Measurements from ENCODE around the gene EARS2. TPM values are rescaled to one million over a fixed set of nuclear protein-coding genes. Genes with fewer than 3 reads are reported as not detected.

EARS2 gene
- total and polyA plus RNA-seq, 9 of the 15 experiments (the other 6 are each of a cell fraction or from before 2014, with no cell fraction given), result 17.6 to 58.6 (median 36.3) TPM

DNA sequence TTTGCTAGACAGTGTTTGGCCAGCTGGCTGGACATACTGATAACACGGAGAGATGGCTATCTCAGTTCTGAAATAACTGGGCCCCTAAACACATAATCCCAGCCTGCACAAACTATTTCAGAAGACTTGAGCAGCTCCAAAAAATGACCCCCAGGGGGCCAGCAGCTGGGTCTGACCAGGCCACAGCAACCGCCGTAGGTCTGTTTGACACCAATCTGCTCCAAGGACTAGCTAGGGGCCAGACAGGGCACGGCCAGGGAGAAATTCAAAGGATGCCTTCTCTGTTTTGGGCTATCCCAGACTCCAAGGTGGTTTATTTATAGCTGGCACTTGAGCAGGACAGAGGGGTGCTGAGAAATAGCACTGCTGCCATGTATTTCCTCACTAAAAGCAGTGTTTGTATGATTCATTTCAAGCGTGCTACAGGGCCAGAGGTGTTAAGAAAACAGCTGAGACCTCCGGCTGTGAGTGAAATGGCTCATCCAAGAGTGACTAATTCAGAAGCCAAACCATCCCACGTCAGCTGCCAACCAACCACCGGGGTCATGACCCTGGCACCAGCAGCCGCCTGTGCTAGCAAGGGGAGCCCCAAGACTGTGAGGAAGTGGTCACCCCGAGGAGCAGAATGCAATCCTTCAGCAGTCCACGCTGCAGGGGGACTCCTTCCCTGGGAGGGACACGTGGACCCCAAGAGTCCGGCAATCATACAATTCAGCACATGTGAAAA is 52.5 kb downstream of the EARS2 start (continued):
- TF ChIP-seq IRF1 (CRISPR knock-in tag; IDR thresholded peaks at IDR 0.05; ENCODE audit: borderline replicate concordance), result no peak
- no peak for TF ChIP-seq FOXJ2 (tag; IDR thresholded peaks at IDR 0.05)
- TF ChIP-seq TBP (optimal IDR thresholded peaks at IDR 0.05; ENCODE audit: low read depth, low read length), result no peak
- no peak for TF ChIP-seq NR3C1 (CRISPR knock-in tag; IDR thresholded peaks at IDR 0.05)
- no peak for TF ChIP-seq RB1 (IDR thresholded peaks at IDR 0.05; ENCODE audit: low read depth)
- no peak for TF ChIP-seq ZNF699 (CRISPR knock-in tag; IDR thresholded peaks at IDR 0.05; ENCODE audit: insufficient replicate concordance)
- no peak for TF ChIP-seq ZNF239 (CRISPR knock-in tag; IDR thresholded peaks at IDR 0.05)
- TF ChIP-seq ZEB2 (IDR thresholded peaks at IDR 0.05), result no peak
- TF ChIP-seq, protein P1, sequence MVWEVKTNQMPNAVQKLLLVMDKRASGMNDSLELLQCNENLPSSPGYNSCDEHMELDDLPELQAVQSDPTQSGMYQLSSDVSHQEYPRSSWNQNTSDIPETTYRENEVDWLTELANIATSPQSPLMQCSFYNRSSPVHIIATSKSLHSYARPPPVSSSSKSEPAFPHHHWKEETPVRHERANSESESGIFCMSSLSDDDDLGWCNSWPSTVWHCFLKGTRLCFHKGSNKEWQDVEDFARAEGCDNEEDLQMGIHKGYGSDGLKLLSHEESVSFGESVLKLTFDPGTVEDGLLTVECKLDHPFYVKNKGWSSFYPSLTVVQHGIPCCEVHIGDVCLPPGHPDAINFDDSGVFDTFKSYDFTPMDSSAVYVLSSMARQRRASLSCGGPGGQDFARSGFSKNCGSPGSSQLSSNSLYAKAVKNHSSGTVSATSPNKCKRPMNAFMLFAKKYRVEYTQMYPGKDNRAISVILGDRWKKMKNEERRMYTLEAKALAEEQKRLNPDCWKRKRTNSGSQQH (CRISPR knock-in tag; IDR thresholded peaks at IDR 0.05), result no peak
- TF ChIP-seq ZNF436 (CRISPR knock-in tag; IDR thresholded peaks at IDR 0.05), result no peak
- no peak for TF ChIP-seq MIER1 (IDR thresholded peaks at IDR 0.05; ENCODE audit: low read depth)
- TF ChIP-seq, protein P2, sequence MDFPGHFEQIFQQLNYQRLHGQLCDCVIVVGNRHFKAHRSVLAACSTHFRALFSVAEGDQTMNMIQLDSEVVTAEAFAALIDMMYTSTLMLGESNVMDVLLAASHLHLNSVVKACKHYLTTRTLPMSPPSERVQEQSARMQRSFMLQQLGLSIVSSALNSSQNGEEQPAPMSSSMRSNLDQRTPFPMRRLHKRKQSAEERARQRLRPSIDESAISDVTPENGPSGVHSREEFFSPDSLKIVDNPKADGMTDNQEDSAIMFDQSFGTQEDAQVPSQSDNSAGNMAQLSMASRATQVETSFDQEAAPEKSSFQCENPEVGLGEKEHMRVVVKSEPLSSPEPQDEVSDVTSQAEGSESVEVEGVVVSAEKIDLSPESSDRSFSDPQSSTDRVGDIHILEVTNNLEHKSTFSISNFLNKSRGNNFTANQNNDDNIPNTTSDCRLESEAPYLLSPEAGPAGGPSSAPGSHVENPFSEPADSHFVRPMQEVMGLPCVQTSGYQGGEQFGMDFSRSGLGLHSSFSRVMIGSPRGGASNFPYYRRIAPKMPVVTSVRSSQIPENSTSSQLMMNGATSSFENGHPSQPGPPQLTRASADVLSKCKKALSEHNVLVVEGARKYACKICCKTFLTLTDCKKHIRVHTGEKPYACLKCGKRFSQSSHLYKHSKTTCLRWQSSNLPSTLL (IDR thresholded peaks at IDR 0.05), result no peak
- TF ChIP-seq, protein P3, sequence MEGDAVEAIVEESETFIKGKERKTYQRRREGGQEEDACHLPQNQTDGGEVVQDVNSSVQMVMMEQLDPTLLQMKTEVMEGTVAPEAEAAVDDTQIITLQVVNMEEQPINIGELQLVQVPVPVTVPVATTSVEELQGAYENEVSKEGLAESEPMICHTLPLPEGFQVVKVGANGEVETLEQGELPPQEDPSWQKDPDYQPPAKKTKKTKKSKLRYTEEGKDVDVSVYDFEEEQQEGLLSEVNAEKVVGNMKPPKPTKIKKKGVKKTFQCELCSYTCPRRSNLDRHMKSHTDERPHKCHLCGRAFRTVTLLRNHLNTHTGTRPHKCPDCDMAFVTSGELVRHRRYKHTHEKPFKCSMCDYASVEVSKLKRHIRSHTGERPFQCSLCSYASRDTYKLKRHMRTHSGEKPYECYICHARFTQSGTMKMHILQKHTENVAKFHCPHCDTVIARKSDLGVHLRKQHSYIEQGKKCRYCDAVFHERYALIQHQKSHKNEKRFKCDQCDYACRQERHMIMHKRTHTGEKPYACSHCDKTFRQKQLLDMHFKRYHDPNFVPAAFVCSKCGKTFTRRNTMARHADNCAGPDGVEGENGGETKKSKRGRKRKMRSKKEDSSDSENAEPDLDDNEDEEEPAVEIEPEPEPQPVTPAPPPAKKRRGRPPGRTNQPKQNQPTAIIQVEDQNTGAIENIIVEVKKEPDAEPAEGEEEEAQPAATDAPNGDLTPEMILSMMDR (IDR thresholded peaks at IDR 0.05 in 2 of 3, conservative IDR thresholded peaks at IDR 0.05 in 1 of 3; ENCODE audit: insufficient read depth in 2 of 3, low read depth in 1 of 3, low read length in 3 of 3), result peak in 2 of 3 experiments; percentile 16 to 21; a peak in 2 of 6 replicates
- TF ChIP-seq BRF2 (IDR thresholded peaks at IDR 0.05; ENCODE audit: borderline replicate concordance, insufficient read depth, insufficient read length), result no peak
- no peak for TF ChIP-seq NFE2L1 (tag; IDR thresholded peaks at IDR 0.05; ENCODE audit: borderline replicate concordance, low read depth)
- TF ChIP-seq ZNF347 (CRISPR knock-in tag; IDR thresholded peaks at IDR 0.05; ENCODE audit: low read depth), result no peak
- TF ChIP-seq HDAC3 (IDR thresholded peaks at IDR 0.05; ENCODE audit: borderline replicate concordance, partially characterized antibody), result no peak
